ENCODE results near the gene DIAPH1.
A peak's percentile ranks its signal among the peaks of the same experiment; 100 is the strongest.

DIAPH1 gene

GRCh38 chr5:141512911-141513626 lies 105.7 kb downstream of the DIAPH1 start:
- TF ChIP-seq CTCF (IDR thresholded peaks at IDR 0.05; ENCODE audit: low read length, missing control alignments): no peak
- H3K4me3 ChIP-seq (replicated peaks; ENCODE audit: low read depth, low read length): peak overlapping the region; percentile 45
- DNase-seq (ENCODE audit: low read depth): peak; percentile 51

- DNase-seq (ENCODE audit: low read depth): peak; percentile 63
- peak; percentile 79 for TF ChIP-seq CTCF (IDR thresholded peaks at IDR 0.05; ENCODE audit: low read length, missing control alignments)
- peak overlapping the region; percentile 45 for H3K4me3 ChIP-seq (replicated peaks; ENCODE audit: low read depth, low read length)
Observed at GRCh38 chr5:141512390-141512910, 106.3 kb downstream of the DIAPH1 start.

- no peak for TF ChIP-seq CTCF (IDR thresholded peaks at IDR 0.05; ENCODE audit: low read length, missing control alignments)
- no peak for DNase-seq (ENCODE audit: low read depth)
- H3K4me3 ChIP-seq (replicated peaks; ENCODE audit: low read depth, low read length): no peak overlapping the region
Observed at GRCh38 chr5:141511771-141512325, 107.0 kb downstream of the DIAPH1 start.

- no peak for TF ChIP-seq CTCF (IDR thresholded peaks at IDR 0.05; ENCODE audit: low read length, missing control alignments)
- no peak overlapping the region for H3K4me3 ChIP-seq (replicated peaks; ENCODE audit: low read depth, low read length)
Observed at GRCh38 chr5:141510850-141511601, 107.8 kb downstream of the DIAPH1 start.

GRCh38 chr5:141510160-141510559 lies 108.6 kb downstream of the DIAPH1 start:
- TF ChIP-seq CTCF (IDR thresholded peaks at IDR 0.05; ENCODE audit: low read length, missing control alignments): no peak
- no peak for DNase-seq (ENCODE audit: low read depth)
- H3K4me3 ChIP-seq (replicated peaks; ENCODE audit: low read depth, low read length): no peak overlapping the region

More at GRCh38 chr5:141510850-141511601, 107.8 kb downstream of the DIAPH1 start:
- no peak for DNase-seq (ENCODE audit: low read depth)

GRCh38 chr5:141508798-141509611 lies 109.8 kb downstream of the DIAPH1 start:
- TF ChIP-seq CTCF (IDR thresholded peaks at IDR 0.05; ENCODE audit: low read length, missing control alignments): no peak
- DNase-seq (ENCODE audit: low read depth): peak; percentile 96
- H3K4me3 ChIP-seq (replicated peaks; ENCODE audit: low read depth, low read length): peak overlapping the region; percentile 44

Data from fibroblast of pulmonary artery (primary cell).